OCI-LY1 (cell line): ENCODE results near the gene ISCA1.

Experiments used
- CTCF ChIP-seq: fragments of 200-600 bp; sonication (generic), shearing (Covaris generic); IDR thresholded peaks from 2 replicates; pipeline ENCODE4 v1.5.1; 2017; ENCODE audit warnings: mild to moderate bottlenecking, antibody characterized with exemption, low read length, moderate library complexity, mixed read lengths
- EZH2 ChIP-seq: fragments of 200-600 bp; sonication (generic), shearing (Covaris generic); IDR thresholded peaks from 2 replicates; pipeline ENCODE4 v1.8.0; 2017; ENCODE audit warnings: borderline replicate concordance, mixed run types, mild to moderate bottlenecking, antibody characterized with exemption, low read length, moderate library complexity, mixed read lengths

DNA sequence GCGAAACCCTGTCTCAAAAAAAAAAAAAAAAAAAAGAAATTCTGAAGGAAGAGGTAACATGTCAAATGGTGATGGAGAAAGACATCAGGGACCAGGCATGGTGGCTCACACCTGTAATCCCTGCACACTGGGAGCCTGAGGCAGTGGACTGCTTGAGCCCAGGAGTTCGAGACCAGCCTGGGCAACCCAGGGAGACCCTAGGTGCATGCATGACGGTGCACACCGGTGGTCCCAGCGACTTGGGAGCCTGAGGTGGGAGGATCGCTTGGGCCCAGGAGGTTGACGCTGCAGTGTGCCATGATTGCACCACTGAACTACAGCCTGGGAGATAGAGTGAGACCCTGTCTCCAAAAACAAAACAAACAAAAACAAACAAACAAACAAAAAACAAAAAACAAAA, 1.8 kb downstream of the ISCA1 start:
- TF ChIP-seq CTCF = no peak
- no peak for TF ChIP-seq EZH2
